K562 (cell line): Measurements from ENCODE around the gene GSTO2. TPM values are rescaled to one million over a fixed set of nuclear protein-coding genes. Genes with fewer than 3 reads are reported as not detected.

ENCODE experiments used
- CBFA2T2 ChIP-seq: fragments of 450-650 bp; conservative IDR thresholded peaks from 2 replicates; pipeline ENCODE4 v1.6.1; 2017; ENCODE audit warnings: mild to moderate bottlenecking
- DPF2 ChIP-seq: fragments of 450-650 bp; IDR thresholded peaks from 2 replicates; pipeline ENCODE4 v1.6.1; 2016
- HMG20B ChIP-seq: fragments of 250-450 bp; sonication (Bioruptor Pico); IDR thresholded peaks from 2 replicates; pipeline ENCODE4 v1.5.0; 2021; ENCODE audit warnings: mild to moderate bottlenecking
- HNRNPL ChIP-seq: fragments of 200-400 bp; formaldehyde crosslinking; IDR thresholded peaks from 2 replicates; pipeline ENCODE4 v1.6.1; 2017; ENCODE audit warnings: low read depth, mild to moderate bottlenecking, low read length
- JUN ChIP-seq, 2 experiments: sonication (generic) in 1 of 2; formaldehyde crosslinking in 1 of 2; IDR thresholded peaks; 2 replicates each; pipeline versions ENCODE4 v1.6.1 to v1.8.0; 2012 to 2022; ENCODE audit warnings: borderline replicate concordance in 2 of 2, mild to moderate bottlenecking in 2 of 2, improper control_type of control experiment in 1 of 2, low read depth in 1 of 2, low read length in 1 of 2, missing genetic modification reagents in 1 of 2
- SOX6 ChIP-seq: fragments of 450-650 bp; IDR thresholded peaks from 2 replicates; pipeline ENCODE4 v1.6.1; 2014; ENCODE audit warnings: mild to moderate bottlenecking
- TRIM24 ChIP-seq, 2 experiments: fragments of 450-650 bp; IDR thresholded peaks; 2 replicates each; pipeline ENCODE4 v1.6.1; 2016
- ZNF76 ChIP-seq: fragments of 250-450 bp; sonication (Bioruptor Pico); IDR thresholded peaks from 2 replicates; pipeline ENCODE4 v1.4.0; 2020; ENCODE audit warnings: mild to moderate bottlenecking, moderate library complexity, borderline replicate concordance
- polyA plus RNA-seq, 8 experiments: library from polyadenylated mRNA; depleted of rRNA in 4 of 8; stranded (reverse) in 5 of 8; unstranded in 3 of 8; fragments of >200 nt; fragmentation: Nextera tagmentation in 2 of 8; fragmentation: Illumina TruSeq in 1 of 8; extraction: Ambion mirVana in 2 of 8; extraction: Trizol in 1 of 8; gene quantifications; 2 replicates each; pipeline versions ENCODE4 v1.2.1 to v1.2.3, GENCODE V29; 2011 to 2014; ENCODE audit warnings: inconsistent platforms in 1 of 8, missing spikeins in 1 of 8
- total RNA-seq, 7 experiments: library from RNA; depleted of rRNA in 6 of 7; stranded (reverse); fragments of >200 nt in 6 of 7; fragmentation: Illumina TruSeq in 2 of 7; extraction: Trizol in 2 of 7; gene quantifications; 2 replicates each; pipeline versions ENCODE4 v1.2.1 to v1.2.3, GENCODE V29; 2011 to 2021; ENCODE audit warnings: low replicate concordance in 1 of 7
- TF ChIP-seq, protein P1 (sequence below), 2 experiments: IDR thresholded peaks; 2 replicates each; pipeline ENCODE4 v1.6.1; 2011; ENCODE audit warnings: borderline replicate concordance in 1 of 2, control low read depth in 1 of 2, low read depth in 1 of 2, low read length in 1 of 2, mild to moderate bottlenecking in 1 of 2, mixed read lengths in 1 of 2, moderate library complexity in 1 of 2; ENCODE audit not compliant: insufficient read depth in 1 of 2, insufficient read length in 1 of 2, poor library complexity in 1 of 2, severe bottlenecking in 1 of 2; ENCODE audit errors: extremely low read depth in 1 of 2
- TF ChIP-seq, protein P2 (sequence below): fragments of 450-650 bp; IDR thresholded peaks from 2 replicates; pipeline ENCODE4 v1.6.1; 2014; ENCODE audit warnings: low read depth, mild to moderate bottlenecking, moderate library complexity, borderline replicate concordance
- TF ChIP-seq, protein P3 (sequence below): fragments of 450-650 bp; IDR thresholded peaks from 2 replicates; pipeline ENCODE4 v1.6.1; 2018; ENCODE audit not compliant: partially characterized antibody

The GSTO2 gene
- total and polyA plus RNA-seq, 9 of the 15 experiments (the other 6 are each of a cell fraction or from before 2014, with no cell fraction given): 0.18 to 1.8 (median 0.90) TPM

DNA sequence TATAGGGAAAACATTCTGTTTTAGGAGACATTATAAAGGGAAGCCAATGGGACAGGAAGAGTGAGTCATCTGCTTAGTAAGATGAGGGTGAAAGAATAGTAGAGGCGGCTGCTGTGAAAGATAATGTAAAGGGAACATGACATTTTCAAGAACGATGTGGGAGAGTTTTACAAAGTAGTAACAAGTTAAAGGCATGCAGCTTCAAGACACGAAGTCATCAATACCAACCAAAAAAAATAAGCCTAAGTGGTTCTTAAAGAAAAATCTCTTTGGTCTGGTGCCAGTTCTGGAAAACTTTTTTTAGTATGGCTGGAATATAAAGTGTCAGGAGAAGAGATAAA lies 8.2 kb upstream of the GSTO2 start (continued):
- TF ChIP-seq, protein P1, sequence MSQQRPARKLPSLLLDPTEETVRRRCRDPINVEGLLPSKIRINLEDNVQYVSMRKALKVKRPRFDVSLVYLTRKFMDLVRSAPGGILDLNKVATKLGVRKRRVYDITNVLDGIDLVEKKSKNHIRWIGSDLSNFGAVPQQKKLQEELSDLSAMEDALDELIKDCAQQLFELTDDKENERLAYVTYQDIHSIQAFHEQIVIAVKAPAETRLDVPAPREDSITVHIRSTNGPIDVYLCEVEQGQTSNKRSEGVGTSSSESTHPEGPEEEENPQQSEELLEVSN (IDR thresholded peaks at IDR 0.05; ENCODE audit: borderline replicate concordance in 1 of 2, extremely low read depth in 1 of 2, insufficient read depth in 1 of 2, insufficient read length in 1 of 2, low read depth in 1 of 2, low read length in 1 of 2, poor library complexity in 1 of 2, severe bottlenecking in 1 of 2): peak in 1 of 2 experiments; percentile 33
- peak; percentile 44 to 46; a peak in 1 of 4 replicates for TF ChIP-seq TRIM24 (IDR thresholded peaks at IDR 0.05)
- 0 out of 2 replicates have a peak, but pooled peaks have one; percentile 35 for TF ChIP-seq SOX6
- peak; percentile 75; the same call in 1 of the 2 replicates for TF ChIP-seq JUN (IDR thresholded peaks at IDR 0.05; ENCODE audit: borderline replicate concordance, low read depth, low read length)
- no peak for TF ChIP-seq JUN (CRISPR knock-in tag; IDR thresholded peaks at IDR 0.05; ENCODE audit: borderline replicate concordance)
- no peak for TF ChIP-seq HMG20B (CRISPR knock-in tag)
- TF ChIP-seq ZNF76: no peak
- peak; percentile 62 for TF ChIP-seq CBFA2T2
- TF ChIP-seq DPF2: peak; percentile 93
- TF ChIP-seq, protein P2, sequence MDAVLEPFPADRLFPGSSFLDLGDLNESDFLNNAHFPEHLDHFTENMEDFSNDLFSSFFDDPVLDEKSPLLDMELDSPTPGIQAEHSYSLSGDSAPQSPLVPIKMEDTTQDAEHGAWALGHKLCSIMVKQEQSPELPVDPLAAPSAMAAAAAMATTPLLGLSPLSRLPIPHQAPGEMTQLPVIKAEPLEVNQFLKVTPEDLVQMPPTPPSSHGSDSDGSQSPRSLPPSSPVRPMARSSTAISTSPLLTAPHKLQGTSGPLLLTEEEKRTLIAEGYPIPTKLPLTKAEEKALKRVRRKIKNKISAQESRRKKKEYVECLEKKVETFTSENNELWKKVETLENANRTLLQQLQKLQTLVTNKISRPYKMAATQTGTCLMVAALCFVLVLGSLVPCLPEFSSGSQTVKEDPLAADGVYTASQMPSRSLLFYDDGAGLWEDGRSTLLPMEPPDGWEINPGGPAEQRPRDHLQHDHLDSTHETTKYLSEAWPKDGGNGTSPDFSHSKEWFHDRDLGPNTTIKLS: no peak
- TF ChIP-seq, protein P3, sequence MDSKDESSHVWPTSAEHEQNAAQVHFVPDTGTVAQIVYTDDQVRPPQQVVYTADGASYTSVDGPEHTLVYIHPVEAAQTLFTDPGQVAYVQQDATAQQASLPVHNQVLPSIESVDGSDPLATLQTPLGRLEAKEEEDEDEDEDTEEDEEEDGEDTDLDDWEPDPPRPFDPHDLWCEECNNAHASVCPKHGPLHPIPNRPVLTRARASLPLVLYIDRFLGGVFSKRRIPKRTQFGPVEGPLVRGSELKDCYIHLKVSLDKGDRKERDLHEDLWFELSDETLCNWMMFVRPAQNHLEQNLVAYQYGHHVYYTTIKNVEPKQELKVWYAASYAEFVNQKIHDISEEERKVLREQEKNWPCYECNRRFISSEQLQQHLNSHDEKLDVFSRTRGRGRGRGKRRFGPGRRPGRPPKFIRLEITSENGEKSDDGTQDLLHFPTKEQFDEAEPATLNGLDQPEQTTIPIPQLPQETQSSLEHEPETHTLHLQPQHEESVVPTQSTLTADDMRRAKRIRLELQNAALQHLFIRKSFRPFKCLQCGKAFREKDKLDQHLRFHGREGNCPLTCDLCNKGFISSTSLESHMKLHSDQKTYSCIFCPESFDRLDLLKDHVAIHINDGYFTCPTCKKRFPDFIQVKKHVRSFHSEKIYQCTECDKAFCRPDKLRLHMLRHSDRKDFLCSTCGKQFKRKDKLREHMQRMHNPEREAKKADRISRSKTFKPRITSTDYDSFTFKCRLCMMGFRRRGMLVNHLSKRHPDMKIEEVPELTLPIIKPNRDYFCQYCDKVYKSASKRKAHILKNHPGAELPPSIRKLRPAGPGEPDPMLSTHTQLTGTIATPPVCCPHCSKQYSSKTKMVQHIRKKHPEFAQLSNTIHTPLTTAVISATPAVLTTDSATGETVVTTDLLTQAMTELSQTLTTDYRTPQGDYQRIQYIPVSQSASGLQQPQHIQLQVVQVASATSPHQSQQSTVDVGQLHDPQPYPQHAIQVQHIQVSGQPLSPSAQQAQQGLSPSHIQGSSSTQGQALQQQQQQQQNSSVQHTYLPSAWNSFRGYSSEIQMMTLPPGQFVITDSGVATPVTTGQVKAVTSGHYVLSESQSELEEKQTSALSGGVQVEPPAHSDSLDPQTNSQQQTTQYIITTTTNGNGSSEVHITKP: peak; percentile 18
- TF ChIP-seq HNRNPL: no peak
